Measurements from ENCODE around the gene FMN2.
"Not testable (repeated sequence)": the region's sequence is repeated elsewhere in the genome, so short reads cannot be mapped to it uniquely, and the experiment has no call there.

FMN2 gene

DNA sequence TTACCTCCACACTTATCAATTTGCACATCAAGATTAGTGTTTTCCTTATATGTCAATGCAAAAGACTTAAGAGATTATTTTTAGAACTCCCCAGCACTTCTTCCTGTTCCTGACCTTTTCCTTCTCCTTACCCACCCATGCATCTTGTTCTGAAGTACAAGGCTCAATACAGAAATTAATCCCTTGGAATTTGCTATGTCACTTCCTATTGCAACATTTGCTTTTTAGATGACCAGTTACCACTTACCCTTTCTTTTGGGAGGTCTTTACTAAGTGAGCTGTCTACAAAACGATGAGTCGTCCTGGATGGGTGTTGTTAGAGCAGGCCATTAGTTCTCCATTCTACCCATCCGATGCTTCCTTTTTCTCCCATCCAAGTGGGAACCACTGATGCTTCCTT is 221.2 kb downstream of the FMN2 start:
- DNase-seq (ENCODE audit: low read depth), result no peak

DNA sequence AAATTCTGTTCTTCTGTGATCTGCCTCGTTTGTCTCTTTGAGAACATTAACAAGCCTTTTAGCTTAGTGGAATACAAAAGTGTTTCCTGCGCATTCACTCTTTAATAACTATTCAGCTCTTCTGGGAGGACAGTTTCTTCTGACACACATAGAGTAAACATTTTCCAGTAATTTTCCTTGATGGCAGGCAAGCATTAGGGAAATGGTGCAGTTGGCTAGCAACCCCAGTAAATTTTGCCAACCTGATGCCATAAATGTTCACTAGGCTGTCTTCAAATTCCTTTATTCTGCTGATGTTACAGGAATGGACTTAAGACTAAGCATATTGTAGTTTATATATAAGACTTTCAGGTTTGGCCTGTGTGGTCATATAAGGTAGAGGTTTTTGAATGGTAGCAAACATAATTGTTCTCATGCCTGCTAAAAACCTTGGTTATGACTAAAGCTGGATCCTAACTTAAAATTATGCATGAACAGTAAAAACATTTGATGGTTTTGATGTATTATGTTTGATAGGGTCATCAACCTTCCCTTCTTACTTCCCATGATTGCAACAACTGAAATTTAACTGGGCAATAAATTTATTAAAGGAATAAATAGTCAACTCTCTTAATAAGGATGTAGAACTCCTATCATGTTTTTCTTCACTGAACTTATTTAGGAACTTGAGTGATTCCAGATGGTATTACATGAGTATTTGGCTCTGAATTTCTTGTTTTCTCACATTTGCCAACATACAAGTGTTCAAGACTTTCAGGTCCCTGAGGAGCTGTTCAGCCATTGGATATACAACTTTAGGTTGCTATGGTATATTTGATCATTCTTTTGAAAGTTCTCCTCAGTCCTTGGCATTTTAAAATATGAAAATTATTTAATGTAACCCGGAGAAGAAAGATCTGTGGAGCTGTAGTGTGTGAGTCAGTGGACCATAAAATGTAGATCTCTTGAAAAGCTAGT is 223.4 kb downstream of the FMN2 start:
- DNase-seq (ENCODE audit: low read depth), result no peak

DNA sequence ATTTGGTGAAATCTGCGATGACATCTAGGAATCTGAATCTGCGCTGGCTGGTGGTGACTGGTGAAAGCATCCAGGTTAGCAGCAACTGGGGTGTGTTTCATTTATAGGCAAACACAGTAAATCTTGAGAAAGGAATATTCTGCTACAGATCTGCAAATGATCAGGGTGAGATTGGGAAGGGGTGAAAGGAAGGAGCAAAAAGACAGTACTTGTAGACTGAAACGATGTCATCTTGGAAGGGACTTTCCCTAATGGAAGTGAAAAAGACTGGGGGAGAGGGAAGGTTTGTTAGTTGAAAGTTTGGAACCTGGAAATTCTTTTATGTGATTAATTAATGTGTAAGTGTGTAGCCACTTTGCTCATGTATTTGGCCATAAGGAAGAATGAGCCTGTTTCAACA is 228.3 kb downstream of the FMN2 start:
- DNase-seq (ENCODE audit: low read depth), result no peak

DNA sequence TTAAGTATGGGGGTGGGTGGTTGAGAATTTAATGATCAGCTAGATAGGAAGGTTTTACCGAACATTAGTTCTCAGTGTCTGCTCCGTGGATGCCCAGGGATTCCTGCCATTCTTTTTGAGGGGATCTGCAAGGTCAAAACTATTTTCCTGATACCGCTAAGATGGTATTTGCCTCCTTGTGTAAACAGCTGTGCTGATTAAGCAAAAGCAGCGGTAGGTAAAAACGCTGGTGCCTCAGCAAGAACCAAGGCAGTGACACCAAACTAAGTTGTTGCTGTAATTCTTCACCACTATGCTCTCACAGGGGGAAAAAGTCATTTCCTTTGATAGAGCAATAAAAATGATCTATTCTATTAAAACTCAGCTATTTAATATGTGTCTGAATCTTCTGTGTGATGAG is 229.0 kb downstream of the FMN2 start:
- no peak for DNase-seq (ENCODE audit: low read depth)

DNA sequence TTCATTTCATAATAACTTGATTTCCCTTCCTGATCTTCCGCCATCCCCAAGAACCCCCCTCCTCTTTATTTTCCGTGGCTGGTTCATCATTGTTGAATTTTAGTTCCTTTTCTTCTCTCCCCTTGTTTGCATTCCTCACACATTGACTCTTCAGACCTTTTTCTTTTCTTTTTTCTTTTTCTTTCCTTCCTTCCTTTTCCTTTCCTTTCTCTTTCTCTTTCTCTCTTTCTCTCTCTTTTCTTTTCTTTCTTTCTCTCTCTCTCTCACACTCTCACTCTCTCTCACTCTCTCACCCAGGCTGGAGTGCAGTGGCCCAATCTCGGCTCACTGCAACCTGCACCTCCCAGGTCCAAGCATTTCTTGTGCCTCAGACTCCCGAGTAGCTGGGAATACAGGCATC is 231.3 kb downstream of the FMN2 start:
- DNase-seq (ENCODE audit: low read depth), result no peak

DNA sequence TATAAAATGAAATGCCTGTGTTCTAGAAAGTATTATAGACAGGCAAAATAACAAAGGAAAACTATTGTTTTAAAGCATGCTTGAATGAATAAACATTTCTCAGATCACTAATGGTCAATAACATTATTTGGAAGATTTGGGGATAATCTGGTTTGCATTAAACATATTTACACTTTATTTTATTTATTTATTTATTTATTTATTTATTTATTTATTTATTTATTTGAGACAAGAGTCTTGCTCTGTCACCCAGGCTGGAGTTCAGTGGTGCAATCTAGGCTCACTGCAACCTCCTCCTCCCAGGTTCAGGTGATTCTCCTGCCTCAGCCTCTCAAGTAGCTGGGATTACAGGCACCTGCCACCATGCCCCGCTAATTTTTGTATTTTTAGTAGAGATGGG is 236.7 kb downstream of the FMN2 start:
- DNase-seq (ENCODE audit: low read depth), result not testable (repeated sequence)

DNA sequence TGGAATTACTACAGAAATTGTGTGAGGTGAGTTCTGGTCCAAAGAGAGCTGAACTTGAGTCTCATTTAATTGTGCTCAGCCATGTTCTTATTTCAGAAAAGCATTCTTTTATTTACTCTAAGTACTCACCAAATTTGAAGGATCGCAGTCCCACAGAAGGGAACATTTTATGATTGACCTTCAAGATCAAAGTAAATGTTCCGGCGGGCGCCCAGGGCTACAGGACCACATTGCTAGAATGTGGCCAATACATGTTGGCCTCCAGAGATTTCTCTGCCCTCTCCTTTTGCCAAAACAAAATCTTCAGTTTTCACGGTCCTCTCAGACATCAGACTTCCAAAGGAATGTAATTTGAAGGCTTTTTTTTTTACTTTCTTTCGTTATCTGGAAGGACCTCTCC is 237.8 kb downstream of the FMN2 start:
- no peak for DNase-seq (ENCODE audit: low read depth)

DNA sequence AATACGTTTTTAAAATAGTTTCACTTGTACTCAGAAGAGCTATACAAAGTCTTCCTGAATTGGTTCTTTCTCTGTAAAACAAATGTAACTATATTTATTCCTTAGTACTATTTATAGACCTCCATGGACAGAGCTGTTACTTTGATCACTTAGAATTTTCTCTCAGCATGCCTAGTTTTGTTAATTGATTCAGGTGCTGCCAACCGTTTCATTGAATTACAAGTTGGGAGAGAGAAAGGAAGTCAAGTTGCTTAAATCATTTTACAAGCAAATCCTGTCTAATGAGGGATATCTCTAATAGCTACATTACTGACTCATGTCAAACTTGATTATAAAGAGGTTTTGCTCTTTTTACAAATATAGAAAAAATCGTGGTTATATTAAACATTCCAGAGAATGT is 241.0 kb downstream of the FMN2 start:
- DNase-seq (ENCODE audit: low read depth), result no peak

DNA sequence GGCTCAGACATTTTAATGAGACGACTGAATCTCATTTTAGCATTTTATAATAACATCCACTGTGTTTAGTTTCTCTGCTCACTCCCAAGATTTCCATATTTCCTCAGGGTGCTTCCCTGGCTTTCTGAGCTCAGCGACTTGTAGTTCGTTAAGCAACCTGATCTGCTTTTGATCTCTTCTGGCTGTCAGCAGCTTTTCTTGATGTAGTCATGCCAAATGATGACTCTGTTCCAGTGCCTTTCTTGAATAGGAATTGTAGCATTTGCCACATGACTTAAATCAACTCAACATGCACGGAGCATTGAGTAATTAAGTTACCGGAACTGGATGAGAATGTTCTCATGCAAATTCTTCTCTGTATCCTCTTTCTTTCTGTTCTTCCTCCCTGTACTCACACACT is 246.1 kb downstream of the FMN2 start:
- DNase-seq (ENCODE audit: low read depth), result no peak

DNA sequence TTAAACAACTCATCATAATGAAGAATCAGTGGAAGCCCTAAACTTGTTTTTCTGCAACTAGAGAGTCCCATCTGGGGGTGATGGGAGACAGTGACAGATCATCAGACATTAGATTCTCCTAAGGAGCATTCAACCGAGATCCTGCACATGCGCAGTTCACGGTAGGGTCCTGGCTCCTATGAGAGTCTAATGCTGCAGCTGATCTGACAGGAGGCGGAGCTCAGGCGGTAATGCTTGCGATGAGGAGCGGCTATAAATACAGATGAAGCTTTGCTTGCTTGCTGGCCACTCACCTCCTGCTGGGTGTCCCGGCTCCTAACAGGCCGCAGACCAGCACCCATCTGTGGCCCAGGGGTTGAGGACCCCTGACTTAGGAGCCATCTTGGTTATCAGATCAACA is 247.2 kb downstream of the FMN2 start:
- DNase-seq (ENCODE audit: low read depth), result no peak

DNA sequence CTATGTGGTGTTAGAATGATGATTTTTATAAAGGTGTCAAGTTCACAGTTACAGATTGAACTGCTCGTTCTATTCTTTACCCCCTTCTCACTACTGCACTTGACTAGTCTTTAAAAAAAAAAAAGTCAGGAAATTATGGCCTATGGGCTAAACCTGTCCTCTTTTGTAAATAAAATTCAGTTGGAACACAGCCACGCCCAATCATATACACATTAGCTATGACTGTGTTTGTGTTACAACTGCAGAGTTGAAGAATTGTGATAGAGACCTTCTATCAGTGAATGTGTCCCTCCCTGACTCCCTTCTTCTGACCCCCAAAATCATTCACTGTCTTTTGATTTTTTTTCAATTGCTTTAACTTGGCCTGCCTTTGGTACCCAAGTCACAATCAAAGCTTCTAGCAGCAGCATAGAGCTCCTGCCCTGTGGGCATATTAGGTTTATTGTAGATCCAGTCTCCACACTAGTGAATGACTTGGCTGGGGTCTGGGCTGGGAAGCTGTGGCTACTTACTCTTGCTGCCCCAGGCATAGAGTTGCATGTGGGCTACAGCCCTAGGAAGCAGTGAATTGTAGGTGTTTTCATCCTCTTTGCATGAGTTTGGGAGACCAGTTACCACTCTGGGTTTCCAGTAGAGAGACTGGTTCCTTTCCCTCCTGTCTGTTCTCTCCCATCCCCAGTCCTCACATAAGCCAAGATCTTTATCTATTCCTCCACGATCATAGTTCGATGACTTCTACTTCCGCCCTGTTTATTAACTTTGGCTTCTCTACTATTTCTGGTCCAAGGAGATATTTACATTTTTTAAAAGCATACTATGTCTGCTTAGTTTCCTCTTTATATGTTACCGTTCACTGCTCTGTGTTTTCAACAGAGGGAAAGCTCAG is 249.9 kb downstream of the FMN2 start:
- no peak for DNase-seq (ENCODE audit: low read depth)

DNA sequence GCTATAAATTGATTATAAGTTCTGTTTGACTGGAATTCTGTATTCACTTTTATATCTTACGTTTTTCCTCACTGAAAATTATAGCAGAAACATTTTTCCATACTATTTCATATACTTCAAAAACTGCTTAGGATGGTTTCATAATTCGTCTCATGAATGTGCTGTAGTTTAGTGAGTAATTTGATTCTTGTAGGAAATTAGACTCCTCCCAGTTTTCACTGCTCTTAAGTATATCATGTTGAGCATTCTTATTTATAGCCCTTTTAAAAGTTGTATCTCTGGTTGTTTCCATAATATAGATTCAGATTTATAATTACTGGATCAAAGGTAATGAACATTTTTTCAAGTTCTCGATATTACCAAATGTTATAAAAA is 250.6 kb downstream of the FMN2 start:
- DNase-seq (ENCODE audit: low read depth), result no peak

DNA sequence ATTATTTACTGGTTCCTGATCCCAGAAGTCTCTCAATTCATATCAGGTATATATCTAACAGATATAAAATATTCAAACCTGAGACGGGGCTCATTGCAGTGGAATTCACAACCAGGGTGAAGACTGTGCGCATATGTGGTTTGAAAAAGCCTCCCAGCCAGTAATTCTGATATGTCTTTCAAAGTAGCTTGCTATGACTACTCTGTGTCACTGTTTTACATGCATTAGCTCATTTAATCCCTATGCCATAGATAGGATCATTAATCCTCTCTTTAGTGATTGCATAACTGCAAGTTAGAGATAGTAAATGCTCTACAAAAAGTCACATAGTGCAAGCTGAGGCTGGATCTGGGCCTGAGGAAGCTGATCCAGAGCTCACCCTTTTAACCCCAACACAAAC is 251.4 kb downstream of the FMN2 start:
- DNase-seq (ENCODE audit: low read depth), result no peak

DNA sequence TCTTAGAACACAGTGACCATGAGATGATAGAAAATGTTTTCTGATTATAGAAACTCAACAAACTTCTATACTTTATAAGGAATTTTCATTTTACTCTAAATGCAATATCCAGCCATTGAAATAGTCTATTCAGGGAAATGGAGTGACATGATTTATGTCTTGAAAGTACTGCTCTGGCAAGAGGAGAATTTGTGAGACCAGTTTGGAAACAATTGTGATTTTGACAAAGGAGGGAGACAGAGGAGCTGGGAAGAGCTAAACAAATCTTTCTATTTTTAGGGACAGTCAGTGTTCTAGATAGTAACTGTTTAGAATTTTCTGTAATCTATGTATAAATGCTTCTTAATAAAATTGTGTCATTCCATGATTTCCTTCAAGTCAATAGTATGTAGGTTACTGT is 252.3 kb downstream of the FMN2 start:
- no peak for DNase-seq (ENCODE audit: low read depth)

DNA sequence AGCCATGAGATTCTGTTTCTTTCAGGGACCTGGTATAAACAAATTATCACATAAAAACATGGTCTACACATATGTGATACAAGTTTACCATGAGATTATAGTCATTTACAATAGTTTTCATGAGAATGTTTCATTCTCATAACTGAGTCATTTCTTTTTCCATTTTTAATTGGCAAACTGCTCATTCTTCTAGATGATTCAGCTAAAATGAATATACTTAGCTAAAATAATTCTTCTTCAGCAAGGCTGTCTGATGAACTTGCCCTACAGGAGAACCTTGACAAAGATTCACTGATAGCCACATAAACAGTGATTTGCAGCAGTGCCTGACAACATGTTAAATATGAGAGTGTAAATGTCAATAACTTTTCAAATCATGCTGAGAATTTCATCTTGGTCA is 253.2 kb downstream of the FMN2 start:
- no peak for DNase-seq (ENCODE audit: low read depth)

DNA sequence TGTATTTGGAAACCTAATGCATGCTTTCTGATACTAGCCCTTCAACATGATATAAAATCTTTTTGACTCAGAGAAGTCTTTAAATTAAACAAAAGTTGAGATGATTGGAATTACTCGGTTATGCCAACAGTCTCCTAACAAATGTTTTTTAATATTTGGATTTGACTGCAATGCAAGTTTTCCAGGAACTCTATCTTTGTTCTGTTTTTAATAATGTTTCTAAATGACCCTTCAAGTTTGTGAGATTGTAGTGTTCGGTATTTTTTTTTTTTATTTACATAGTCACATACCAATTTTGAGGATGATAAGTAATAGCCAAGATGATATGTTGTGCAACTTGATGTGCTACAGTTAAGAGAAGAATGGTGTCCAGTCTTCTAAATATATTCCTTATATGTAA is 258.0 kb downstream of the FMN2 start:
- no peak for DNase-seq (ENCODE audit: low read depth)

DNA sequence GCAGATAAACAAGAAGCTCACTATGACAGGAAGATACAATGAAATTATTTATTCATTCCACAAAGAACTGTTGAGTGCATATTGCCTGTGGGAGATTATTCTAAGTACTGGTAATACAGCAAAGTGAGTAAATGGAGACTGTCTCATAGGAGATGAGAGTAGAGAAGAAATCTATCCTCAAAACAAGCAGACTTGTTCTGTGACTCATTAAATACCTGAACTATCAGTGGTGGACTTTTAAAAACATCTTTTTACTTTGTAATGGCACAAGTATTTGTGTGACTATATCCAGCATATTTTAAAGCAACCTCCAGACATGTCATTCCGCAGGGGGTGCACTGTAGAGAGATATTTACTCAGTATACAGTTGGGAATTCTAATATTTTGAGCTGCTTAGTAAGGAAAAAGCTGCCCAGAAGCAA is 259.2 kb downstream of the FMN2 start:
- no peak for DNase-seq (ENCODE audit: low read depth)

DNA sequence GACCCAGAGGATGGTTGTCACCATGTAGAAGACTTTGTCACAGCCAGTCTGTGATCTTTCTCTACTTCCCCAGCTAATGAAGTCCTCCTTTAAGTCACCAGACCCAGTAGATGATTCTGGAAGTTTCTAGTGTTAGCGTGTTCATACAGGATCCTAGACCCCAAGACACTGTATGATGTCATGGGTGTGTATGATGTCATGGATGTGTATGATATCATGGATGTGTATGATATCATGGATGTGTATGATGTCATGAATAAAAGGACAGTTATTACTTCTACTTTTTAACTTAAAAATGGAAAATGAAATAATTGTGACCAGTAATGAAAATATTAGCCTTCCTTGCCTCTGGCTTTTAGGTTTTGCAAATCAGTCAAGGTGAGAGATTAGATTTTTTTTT is 260.0 kb downstream of the FMN2 start:
- DNase-seq (ENCODE audit: low read depth), result no peak

DNA sequence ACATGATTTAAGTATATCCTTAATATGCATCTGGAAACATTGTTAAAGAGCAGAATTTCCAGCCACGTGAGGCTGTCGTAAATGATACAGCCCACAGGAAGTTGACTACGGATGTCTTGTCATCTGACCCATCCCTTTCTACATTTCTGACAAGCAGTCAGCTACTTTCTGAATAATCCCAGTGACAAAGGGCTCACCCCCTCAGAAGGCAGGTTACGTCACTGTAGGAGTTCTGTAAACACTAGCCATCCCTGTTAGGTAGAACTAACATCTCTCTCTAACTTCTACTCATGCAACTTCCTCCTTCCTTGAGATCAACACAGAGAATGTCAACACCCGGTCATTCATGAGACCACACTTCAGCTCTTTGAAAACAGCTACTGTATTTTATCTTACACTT is 261.1 kb downstream of the FMN2 start:
- DNase-seq (ENCODE audit: low read depth), result no peak

DNA sequence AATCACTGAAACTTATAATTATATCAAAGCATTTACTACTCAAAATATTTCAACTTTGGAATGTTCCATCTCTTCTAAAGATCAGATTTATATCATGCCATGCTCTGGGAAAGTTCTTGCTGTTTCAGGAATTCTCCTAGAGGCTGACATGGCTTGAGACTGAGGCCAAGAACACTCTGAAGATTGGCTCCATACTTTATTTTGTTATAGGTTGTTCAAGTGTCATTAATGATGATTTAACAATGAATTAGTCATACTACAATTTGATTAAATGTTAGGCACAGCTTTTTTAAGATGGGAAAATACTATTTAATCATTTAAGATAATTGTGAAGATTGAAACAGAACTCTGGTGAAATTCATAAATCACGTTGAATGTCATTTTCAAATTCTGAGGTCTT is 264.9 kb downstream of the FMN2 start:
- no peak for DNase-seq (ENCODE audit: low read depth)

DNA sequence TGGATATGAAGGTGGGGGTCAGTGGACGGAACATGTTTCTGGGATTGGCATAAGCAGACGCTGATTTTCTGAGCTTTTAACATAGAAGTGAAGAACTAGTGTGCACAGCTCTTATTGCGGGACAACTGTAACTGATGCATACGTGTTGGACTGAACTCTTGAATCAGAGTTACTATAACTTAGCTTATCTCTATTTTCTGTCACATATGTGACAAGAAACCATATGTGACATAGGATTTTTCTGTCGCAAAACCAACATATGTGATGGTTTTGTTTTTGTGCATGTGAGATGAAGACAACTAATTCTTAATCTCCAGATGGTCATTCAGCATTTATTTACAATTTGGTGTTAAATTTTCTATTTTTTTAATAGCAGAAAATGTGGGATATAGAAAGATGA is 270.4 kb downstream of the FMN2 start:
- DNase-seq (ENCODE audit: low read depth), result no peak

DNA sequence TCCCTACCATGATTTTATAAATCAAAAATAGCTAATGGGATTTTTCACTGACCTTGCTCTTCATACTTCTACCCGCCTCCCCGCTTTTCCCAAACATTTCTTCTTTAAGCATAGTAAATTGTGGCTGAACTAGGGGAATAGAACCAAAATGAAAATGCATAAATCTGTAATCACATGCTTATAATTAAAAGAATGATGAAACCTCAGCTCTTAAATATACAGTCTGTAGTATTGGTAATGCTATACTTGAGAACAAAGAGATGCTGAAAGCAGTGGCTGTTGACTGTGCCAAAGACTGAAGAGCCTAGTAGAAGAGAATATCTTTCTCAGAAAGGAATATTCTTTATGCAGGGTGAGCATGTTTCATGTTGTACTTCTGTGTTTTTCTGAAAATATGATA is 271.1 kb downstream of the FMN2 start:
- no peak for DNase-seq (ENCODE audit: low read depth)

DNA sequence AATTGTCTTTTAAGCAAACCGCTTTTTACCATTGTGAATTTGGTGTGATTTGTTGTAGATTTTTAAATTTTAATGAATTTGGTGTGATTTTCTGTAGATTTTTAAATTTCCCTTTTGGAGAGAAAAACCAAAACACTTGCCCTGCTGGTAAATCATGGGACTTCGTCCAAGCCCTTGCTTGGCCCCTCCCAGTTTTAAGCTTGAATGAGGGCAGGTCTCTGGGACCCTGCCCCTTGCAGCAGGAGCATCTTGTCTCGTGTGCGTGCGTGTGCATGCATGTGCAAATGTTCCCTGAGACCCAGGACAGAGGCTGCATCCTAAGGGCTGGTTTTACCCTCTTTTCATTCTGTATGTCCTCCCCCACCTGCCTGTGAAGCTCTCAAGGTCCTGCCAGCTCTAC is 271.6 kb downstream of the FMN2 start:
- DNase-seq (ENCODE audit: low read depth), result no peak

Data from activated T-cell treated with anti-CD3 and anti-CD28 coated beads for 24 hours (primary cell).